Panc1 (cell line): ENCODE results near the gene NUDCD2. TPM values are rescaled to one million over a fixed set of nuclear protein-coding genes. Genes with fewer than 3 reads are reported as not detected.

Source experiments
- ATAC-seq: fragments of 200-7000 bp; cut with Tn5 transposase; 2 replicates; pipeline ENCODE4 v1.9.1; 2020; ENCODE audit warnings: mild to moderate bottlenecking, moderate library complexity
- BruUV-seq: library from RNA; stranded (reverse); fragments of 400-500 nt; replicated peaks from 2 replicates; lab custom pipeline; 2021; lab: Mats Ljungman, UMichigan
- CTCF ChIA-PET: fragments of 300-600 bp; sonication (Branson Sonifier 250); formaldehyde crosslinking; loops from one replicate; lab custom pipeline; 2022; ENCODE audit warnings: antibody characterized with exemption; lab: Charles Lee
- POLR2A ChIA-PET: fragments of 300-600 bp; sonication (Branson Sonifier 250); formaldehyde crosslinking; loops from one replicate; lab custom pipeline; 2022; ENCODE audit warnings: antibody characterized with exemption; lab: Charles Lee
- DNase-seq: peaks from one replicate; pipeline ENCODE4 v3.0.0-alpha.2; 2010; ENCODE audit warnings: low read depth, low spot score
- H3K27ac ChIP-seq: 2 replicates; pipeline ENCODE4 v1.5.1; 2011; ENCODE audit warnings: mild to moderate bottlenecking, low read length, inconsistent platforms
- H3K27me3 ChIP-seq: fragments of 200-500 bp; sonication (Bioruptor generic); 2 replicates; pipeline ENCODE4 v1.6.0; 2014; ENCODE audit warnings: low read length, inconsistent platforms; ENCODE audit not compliant: control insufficient read depth, insufficient read depth
- H3K36me3 ChIP-seq: fragments of 200-500 bp; sonication (Bioruptor generic); 2 replicates; pipeline ENCODE4 v1.5.1; 2014; ENCODE audit warnings: inconsistent platforms, mild to moderate bottlenecking, low read length, moderate library complexity; ENCODE audit not compliant: control insufficient read depth, insufficient read depth
- H3K4me1 ChIP-seq: 2 replicates; pipeline ENCODE4 v1.5.1; 2011; ENCODE audit warnings: inconsistent platforms, mild to moderate bottlenecking, low read length, moderate library complexity; ENCODE audit not compliant: control insufficient read depth, insufficient read depth
- H3K4me3 ChIP-seq, 2 experiments: 2 replicates each; pipeline ENCODE4 v1.5.1; 2011 to 2012; ENCODE audit warnings: low read depth in 2 of 2, low read length in 2 of 2, mild to moderate bottlenecking in 2 of 2, inconsistent platforms in 1 of 2, moderate library complexity in 1 of 2
- H3K9me3 ChIP-seq: fragments of 200-500 bp; sonication (Bioruptor generic); 2 replicates; pipeline ENCODE4 v1.5.1; 2014; ENCODE audit warnings: low read depth, mild to moderate bottlenecking, inconsistent platforms, low read length, moderate library complexity; ENCODE audit not compliant: control insufficient read depth, insufficient read depth
- CTCF ChIP-seq: fragments of 450-650 bp; IDR thresholded peaks from 2 replicates; pipeline ENCODE4 v1.5.1; 2017; ENCODE audit warnings: mild to moderate bottlenecking
- POLR2AphosphoS5 ChIP-seq: IDR thresholded peaks from 2 replicates; pipeline ENCODE4 v1.6.1; 2012; ENCODE audit warnings: mild to moderate bottlenecking, low read depth, low read length, moderate library complexity
- REST ChIP-seq, 2 experiments: IDR thresholded peaks; 2 replicates each; pipeline ENCODE4 v1.6.1; 2011 to 2012; ENCODE audit warnings: low read depth in 2 of 2, control low read depth in 1 of 2, low read length in 1 of 2, mild to moderate bottlenecking in 1 of 2, moderate library complexity in 1 of 2; ENCODE audit not compliant: insufficient read depth in 1 of 2
- SIN3A ChIP-seq: IDR thresholded peaks from 2 replicates; pipeline ENCODE4 v1.6.1; 2012; ENCODE audit warnings: low read depth, mild to moderate bottlenecking, low read length, moderate library complexity, borderline replicate concordance; ENCODE audit not compliant: insufficient read depth
- TCF7L2 ChIP-seq: IDR thresholded peaks from 2 replicates; pipeline ENCODE4 v1.6.1; 2011; ENCODE audit warnings: mild to moderate bottlenecking, low read depth, low read length, inconsistent platforms
- in situ Hi-C: cut with HindIII; loops from 2 replicates; pipeline ENCODE4 v1.10.0; 2016; ENCODE audit warnings: low sequenced_read_pairs, low pct_unique_long_range_greater_than_20kb
- intact Hi-C: fragments of 100-400 bp; cut with micrococcal nuclease; formaldehyde crosslinking; loops from one replicate; pipeline ENCODE4 v1.10.0; 2022; ENCODE audit not compliant: unreplicated experiment
- total RNA-seq: library from RNA; stranded (reverse); gene quantifications from one replicate; pipeline ENCODE4 v1.2.1, GENCODE V29; 2021; ENCODE audit not compliant: unreplicated experiment

NUDCD2 gene
- total RNA-seq, 1 experiment from 2014 or later = 58.6 TPM

- Histone ChIP-seq H3K27ac (peak within 1 kb of the TSS; percentile 94), H3K4me1 (peaks cover 30% of the 10 kb centered on the region), H3K4me3 (peak within 1 kb of the TSS; percentile 81 to 97), H3K9me3 (no peaks in the 10 kb centered on the region), H3K27me3 (no peaks in the 10 kb centered on the region), H3K36me3 (peaks cover 31% of the 10 kb centered on the region)
- in situ Hi-C loops = no loop called here
- peak; percentile 97 for ATAC-seq
- intact Hi-C loops = no loop called here
- peak; percentile 96 for TF ChIP-seq POLR2AphosphoS5
- peak; percentile 60; the same call in 1 of the 2 replicates for TF ChIP-seq SIN3A
- no peak for TF ChIP-seq CTCF
- TF ChIP-seq TCF7L2 = peak; percentile 53; the same call in 1 of the 2 replicates
- TF ChIP-seq REST (IDR thresholded peaks at IDR 0.05; ENCODE audit: insufficient read depth in 1 of 2, low read depth in 2 of 2, low read length in 1 of 2) = no peak
- BruUV-seq = no TSS peak
- CTCF ChIA-PET = no interaction called here
- peak; percentile 84 for DNase-seq
- POLR2A ChIA-PET = interaction anchor here (0.6 kb wide), 2 partner anchors 23 to 72 kb away, joined by 3 to 12 read pairs; partner anchors contain the start of genes HMMR and NUDCD2
Measured at GRCh38 chr5:163437309-163438182, 22.4 kb downstream of the NUDCD2 start, which contains the start of gene CCNG1. Gene CCNG1 (plus strand): TSS chr5:163437595. CDS start chr5:163439257, 1,662 bp downstream.

GRCh38 chr5:163437011-163437308 lies 22.9 kb downstream of the NUDCD2 start:
- CTCF ChIA-PET = no interaction called here
- no peak for ATAC-seq
- in situ Hi-C loops (no loop called here), intact Hi-C loops (no loop called here)
- Histone ChIP-seq H3K9me3 (no peaks in the 10 kb centered on the region), H3K4me1 (peaks cover 30% of the 10 kb centered on the region), H3K4me3 (peak overlapping the region; percentile 81 to 97), H3K36me3 (peaks cover 26% of the 10 kb centered on the region), H3K27ac (peak overlapping the region; percentile 94), H3K27me3 (no peaks in the 10 kb centered on the region)
- no peak for DNase-seq
- BruUV-seq = no TSS peak
- POLR2A ChIA-PET = no interaction called here
- TF ChIP-seq TCF7L2 (no peak), SIN3A (no peak), CTCF (no peak), POLR2AphosphoS5 (no peak), REST (IDR thresholded peaks at IDR 0.05; ENCODE audit: insufficient read depth in 1 of 2, low read depth in 2 of 2, low read length in 1 of 2) (no peak)
